Hematopoietic multipotent progenitor cell treated with erythropoietin and hydrocortisone succinate and interleukin-3 and kit ligand, for 6 days (in vitro differentiated cells): Measurements from ENCODE around the gene RBM19.

Experiments
- DNase-seq: peaks from one replicate; pipeline ENCODE4 v3.0.0-alpha.2; 2015

Gene RBM19

DNA sequence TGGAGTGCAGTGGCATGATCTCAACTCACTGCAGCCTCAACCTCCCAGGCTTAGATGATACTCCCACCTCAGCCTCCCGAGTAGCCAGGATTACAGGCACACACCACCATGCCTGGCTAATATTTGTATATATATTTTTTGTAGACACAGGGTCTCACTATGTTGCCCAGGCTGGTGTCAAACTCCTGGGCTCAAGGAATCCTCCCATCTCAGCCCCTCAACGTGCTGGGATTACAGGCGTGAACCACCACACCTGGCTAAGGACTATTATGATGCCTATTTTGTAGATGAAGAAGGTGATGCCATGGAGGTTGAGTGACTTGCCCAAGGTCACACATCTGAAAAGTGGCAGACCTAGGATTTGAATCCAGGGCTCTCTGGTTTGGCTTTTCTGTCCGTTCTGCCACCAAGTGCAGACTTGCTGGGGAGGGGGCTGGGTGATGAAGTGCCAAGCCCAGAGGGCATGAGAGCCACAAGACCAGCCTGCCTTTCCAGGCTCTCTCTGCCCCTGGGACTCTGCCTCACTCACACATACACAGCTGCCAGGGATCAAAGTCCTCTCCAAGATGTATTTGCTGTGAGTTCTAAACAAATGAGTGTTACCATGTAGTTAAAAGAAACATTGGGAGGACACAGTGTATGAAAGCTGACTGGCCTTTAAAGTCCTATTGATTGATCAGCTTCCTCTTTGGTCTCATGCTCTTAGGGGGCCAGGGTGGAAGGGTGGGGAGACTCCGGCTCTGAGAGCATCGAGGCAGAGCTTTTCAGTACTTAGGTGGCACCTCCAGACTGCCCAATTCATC, 21.3 kb upstream of the RBM19 start:
- no peak for DNase-seq

DNA sequence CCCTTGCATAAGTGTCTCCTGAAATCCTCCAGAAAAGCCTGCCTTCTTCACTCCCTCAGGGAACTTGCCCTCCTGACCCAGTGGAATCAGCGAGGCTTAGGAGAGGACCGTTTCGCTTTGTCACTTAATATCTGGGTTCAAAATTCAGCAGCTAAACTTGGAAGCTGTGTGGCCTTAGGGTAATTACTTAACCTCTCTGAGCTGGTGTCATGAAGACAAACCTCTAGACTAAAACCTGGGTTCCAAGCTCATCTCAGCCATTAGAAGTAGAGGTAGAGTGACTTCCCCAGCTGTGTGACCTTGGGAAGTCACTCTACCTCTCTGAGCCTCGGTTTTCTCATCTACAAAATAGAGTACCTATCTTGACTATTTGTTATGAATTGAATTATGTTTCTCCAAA, 18.3 kb upstream of the RBM19 start:
- DNase-seq = no peak

DNA sequence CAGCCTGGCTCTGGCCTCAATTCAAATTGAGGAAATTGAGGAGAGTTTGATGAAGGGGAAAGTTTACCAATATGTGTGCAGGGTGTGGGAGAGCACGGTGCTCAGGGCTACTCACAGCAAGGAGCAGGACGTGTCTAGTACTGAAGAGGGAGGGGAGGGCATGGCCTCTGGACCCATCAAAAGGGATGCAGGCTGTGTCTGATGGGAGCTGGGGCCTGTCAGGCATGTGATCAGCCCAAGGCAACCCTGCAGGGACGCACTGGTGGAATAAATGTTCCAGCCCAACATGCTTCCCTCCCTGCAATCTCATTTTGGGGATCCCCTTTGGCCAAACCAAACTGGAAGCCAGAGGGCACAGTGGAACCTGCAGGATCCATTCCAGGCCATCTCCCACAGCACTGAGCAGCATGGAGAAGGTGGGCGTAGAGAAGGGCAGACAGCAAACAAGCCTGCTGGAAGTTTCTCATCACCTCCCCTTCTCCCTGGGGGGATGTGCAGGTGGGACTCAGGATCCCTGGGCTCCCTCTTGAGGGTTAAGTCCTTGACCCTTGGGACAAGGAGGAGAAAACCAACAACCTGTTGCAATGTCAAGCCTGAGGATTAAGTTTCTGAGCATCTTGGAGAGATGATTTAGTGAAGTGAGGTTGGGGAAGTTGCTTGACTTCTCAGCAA, 17.8 kb upstream of the RBM19 start:
- no peak for DNase-seq

DNA sequence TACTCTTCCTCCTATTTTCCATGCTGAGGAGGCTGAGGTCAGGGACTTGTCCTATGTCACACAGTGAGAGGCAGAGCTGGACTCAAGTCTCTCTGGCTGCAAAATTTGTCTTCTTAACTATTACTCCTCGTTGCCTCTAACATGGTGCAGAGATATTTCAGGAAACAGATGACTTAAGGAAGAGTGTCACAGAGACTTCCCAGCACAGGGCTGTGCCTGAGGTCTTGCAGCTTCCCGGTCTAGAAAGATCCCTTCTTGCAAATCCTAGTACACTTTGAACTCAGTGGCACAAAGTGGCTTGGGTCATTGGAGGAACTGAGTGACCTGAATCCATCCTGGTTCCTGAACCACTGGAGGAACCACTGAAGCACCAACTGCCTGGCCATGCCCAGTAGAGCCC, 17.1 kb upstream of the RBM19 start:
- no peak for DNase-seq

DNA sequence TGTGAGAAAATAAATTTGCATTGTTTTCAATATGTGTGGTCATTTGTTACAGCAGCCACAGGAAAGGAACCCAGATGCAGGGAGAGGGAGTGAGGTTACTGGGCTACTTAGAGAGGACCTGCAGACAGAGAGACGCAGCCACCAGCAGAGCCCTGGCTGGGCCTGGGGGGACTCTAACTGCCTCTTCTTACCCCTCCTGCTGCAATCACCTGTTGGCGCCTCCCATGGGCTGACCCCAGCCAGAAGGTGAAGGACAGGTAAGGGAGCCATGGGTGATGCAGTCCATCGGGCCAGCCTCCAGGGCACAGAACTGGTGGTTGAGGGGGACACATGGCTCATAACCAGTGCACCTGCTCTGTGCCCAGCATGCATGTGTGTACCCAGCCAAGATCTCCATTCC, 15.8 kb upstream of the RBM19 start:
- no peak for DNase-seq

DNA sequence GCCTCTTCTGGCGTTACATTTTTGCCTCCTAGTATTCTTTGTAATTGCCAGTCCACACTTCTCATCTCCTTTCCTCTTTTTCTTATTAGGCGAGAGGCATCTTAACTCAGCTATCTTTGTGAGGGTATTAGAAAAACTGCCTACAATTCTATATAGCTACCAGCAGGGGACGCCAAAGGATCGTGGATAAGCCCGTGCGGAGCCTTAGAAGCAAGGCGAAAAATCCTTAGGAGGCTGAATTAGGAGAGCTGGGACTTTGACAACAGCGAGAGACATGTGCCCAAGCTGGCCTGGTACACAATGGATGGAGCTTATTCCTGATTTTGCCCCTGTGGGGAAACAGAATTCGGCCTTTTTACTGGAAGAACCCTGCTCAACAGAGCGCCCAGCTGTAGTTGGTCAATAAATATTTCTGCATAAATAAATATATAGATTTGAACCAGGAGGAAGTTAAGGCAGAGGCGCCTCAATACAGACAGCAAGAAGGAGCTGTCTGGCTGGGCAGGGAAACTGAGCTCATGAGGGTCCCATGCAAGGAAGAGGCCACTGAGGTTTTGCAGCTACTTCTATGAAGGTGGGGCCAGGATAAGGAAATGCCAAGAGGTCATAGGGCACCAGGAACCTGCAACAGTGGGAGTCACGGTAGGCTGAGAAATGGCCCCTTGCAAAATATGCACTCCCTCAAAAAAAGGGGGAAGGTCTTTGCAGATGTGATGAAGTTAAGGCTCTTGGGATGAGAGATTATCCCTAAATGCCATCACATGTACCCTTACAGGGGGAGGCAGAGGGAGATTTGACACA, 14.6 kb upstream of the RBM19 start:
- peak; percentile 83 for DNase-seq

DNA sequence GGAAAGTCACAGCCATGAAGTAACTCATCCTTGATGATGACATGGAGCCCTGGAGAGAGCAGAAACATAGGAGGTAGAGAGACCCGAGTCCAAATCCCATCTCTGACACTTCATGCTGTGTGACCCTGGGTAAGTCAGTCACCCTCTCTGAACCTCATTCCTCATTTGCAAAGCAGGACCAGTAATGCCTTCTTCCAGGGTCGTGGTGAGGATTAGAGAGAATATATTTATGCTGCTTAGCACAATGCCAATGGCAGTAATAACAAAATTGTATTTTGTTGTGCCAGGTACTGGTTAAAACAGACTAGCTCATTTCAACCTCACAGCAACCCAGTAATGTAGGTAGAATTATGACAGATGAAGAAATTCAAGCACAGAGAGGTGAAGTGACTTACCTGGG, 13.9 kb upstream of the RBM19 start:
- no peak for DNase-seq

DNA sequence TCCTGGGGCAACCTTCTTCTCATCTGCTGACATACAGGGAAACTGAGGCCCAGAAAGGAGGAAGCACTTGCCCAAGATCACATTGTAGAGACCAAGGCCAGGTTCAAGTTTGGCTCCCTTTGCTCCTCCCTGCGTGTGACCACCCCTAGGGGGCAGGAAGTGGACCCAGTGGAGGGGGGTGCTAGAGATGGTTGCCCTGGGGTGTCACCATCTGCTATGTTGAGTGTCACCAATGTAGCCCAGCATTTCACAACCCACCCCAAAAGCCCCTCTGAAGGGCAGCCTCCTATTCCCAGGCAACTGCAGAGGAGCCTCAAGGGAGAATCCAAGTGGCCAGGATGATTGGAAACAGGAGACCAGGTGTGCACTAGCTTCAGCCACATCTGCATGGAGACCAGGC, 12.0 kb upstream of the RBM19 start:
- DNase-seq = no peak

DNA sequence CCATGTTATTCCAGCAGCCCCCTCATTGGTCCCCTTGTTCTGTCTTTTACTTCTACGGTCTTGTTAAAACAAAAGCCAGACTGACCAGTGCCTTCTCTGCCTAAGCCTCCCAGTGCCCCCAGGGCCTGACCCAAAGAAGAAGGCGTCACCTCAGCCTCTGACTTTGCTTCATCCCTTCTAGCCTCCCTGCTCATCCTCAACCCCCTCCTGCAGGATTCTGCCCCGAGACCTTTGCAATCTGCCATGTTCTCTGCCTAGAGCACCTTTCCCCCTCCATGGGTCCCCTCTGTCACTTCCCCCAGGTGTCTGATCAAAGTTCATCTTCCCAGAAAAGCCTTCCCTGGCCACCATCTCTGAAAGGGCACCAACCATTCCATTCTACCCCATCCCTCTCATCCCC, 7.9 kb upstream of the RBM19 start:
- DNase-seq = no peak

DNA sequence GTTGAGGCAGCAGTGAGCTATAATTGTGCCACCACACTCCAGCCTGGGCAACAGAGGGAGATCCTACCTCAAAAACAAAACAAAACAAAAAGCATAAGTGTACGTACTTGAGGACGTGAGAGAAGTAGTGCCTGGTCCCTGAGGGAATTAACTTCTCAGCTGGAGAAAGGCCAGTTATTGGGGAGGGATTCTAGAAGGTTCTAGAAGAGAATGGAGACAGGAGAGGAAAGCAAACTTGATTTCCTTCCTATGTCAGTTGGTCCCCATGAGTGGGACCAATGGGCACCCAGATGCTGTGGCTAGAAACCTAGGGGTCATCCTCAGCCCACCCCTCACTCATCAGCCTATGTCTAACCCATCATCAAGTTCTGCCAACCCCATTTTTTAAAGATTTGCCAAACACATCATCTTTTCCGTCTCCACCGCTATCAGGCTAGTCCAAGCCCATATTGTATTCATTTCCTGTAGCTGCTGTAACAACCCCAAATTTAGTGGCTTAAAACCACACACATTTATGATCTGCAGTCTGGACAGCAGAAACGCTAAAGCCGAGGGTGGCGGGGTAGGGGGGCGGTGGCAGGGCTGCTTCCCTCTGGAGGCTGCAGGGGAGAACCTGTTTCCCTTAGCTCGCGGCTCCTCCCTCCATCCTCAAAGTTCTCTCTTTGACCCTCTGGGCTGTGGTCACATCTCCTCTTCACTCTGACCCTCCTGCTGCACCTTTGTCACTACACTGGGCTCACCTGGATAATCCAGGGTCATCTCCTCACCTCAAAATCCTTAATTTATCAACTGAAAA, 7.2 kb upstream of the RBM19 start:
- peak; percentile 10 for DNase-seq

DNA sequence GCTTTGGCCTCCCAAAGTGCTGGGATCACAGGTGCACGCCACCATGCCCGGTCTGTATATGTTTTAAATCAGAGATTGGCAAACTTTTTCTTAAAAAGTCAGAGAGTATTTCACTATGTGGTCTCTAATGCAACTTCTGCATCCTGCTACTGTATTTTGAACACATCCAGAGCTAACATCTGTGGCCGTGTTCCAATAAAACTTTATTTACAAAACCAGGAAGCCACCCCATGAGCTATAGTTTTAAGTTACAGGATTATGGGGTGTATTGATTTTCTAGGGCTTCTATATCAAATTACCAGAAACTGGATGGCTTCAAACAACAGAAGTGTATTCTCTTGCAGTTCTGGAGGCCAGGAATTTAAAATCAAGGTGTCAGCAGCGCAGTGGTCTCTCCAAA, 5.3 kb upstream of the RBM19 start:
- DNase-seq = no peak

DNA sequence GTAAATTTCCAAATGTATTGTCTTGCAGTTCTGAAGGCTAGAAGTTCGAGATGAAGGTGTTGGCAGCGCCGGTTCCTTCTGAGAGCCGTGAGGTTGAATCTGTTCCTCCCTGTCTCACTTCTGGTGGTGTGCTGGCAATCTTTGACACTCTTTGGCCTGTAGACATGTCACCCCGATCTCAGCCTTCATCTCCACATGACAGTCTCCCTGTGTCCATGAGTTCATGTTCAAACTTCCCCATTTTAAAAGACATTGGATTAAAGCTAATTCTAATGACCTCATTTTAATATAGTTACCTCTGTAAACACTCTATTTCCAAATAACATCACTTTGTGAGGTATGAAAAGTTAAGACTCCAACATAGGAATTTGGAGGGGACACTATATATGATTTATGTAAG, 4.1 kb upstream of the RBM19 start:
- no peak for DNase-seq

DNA sequence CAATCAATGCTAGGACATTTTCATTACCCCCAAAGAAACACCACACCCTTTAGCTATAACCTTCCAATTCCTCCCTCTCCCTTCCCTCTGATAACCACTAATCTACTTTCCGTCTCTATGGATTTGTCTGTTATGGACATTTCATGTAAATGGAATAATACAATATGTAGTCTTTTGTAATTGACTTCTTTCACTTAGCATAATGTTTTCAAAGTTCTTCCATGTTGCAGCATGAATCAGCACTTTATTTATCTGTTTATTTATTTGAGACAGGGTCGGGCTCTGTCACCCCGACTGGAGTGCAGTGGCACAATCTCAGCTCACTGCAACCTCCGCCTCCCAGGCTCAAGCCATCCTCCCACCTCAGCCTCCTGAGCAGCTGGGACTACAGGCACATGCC, 1.2 kb upstream of the RBM19 start:
- peak; percentile 11 for DNase-seq

DNA sequence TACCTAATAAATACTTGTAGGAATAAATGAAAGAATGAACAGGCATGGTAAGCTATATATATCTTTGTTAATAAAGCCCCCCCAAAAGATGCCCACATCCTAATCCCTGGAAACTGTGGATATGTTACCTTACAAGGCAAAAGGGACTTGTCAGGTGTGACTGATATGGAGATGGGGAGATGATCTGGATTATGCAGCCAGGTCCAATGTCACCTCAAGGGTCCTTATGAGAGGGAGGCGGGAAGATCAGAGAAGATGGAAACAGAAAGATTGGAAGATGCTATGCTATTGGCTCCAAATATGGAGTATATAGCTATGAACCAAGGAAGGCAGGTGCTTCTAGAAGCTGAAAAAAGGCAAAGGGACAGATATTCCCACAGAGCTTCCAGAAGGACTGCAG, 3.4 kb downstream of the RBM19 start:
- DNase-seq = no peak

DNA sequence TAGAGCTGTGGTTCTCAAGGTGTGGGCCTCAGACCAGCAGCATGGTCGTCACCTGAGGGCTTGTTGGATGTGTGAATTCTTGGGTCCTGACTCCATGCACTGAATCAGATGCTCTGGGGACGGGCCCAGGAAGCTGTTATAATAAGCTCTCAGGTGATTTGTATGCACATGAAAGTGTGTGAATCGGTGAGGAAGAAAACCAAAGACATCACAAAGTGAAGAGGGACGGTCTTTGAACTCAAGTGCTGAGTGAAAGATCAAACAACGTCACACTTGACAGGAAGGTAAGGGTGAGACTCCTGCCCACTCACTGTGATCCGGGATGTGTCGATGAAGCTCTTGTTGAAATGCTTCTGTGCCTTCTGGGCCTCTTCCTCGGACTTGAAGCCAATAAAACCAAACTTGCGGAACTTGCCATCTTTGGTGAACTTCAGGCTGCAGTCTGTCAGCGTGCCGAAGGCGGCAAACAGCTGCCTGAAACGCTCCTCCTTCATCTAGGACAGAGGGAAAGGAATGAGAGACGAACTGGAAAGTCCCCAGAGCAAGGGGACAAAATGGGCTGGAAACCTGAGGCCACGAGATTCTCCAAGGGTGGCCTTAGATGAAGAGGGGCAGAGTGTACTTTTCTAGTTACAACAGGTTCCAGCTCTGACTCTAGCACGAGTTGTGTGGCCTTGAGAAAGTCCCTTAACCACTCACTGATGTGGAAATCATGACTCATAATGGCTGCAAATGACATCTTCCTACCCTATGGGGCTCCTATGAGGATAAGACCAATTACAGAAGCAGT, 4.0 kb downstream of the RBM19 start:
- DNase-seq = no peak

DNA sequence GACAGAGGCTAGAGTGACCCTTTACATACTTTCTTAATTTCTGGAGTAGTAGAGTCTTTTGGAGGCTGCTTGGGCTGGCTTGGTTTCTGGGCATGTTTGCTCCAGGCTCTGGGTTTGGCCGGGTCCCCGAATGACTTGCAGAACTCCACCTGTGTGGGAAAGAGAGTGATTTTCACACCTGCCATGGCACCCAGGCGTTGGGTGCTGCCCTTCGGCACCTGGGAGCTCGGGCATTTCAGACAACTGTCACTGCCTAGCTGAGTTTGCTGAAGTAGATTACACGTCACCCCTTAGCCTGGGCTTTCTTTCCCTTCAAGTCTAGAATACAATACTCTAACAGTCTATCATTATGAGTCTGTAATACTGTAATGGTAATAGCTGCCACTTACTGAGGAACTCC, 6.1 kb downstream of the RBM19 start:
- no peak for DNase-seq

DNA sequence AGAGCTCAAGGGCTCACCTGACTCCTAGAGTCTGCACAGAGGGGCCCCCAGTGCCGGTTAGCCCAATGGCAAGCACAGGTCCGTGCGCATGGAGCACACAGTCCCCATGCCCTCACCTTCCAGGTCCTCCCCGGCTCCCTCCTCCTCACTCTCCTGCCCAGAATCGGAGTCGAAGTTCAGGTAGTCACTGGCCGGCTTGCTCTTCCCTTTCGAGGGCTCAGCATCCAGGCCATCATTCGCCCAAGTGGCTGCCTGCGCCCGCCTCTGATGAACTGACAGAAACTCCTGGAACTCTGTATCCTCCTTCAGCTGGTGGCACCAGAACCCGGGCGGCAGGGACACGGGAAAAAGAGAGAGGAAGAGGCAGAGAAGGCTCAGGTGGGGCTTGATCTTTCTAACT, 7.0 kb downstream of the RBM19 start:
- no peak for DNase-seq

DNA sequence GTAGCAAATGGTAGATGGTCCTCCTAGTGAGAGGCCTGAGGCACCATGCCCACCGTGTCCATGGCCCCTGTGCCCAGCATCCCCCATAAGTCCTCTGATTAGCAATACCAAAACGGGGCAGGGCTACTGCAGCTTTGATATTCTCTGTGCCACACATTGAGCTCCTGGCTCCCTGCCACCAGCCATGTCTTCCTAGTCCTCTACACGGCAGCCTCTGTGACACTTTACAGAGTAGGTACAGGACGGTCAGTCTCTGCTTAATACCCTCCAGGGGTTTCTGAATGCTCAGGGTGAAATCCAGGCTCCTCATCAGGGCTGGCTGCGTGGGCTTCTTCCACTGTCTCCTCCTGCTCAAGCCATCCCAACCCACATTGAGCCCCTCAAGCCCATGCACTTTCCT, 8.0 kb downstream of the RBM19 start:
- DNase-seq = no peak

DNA sequence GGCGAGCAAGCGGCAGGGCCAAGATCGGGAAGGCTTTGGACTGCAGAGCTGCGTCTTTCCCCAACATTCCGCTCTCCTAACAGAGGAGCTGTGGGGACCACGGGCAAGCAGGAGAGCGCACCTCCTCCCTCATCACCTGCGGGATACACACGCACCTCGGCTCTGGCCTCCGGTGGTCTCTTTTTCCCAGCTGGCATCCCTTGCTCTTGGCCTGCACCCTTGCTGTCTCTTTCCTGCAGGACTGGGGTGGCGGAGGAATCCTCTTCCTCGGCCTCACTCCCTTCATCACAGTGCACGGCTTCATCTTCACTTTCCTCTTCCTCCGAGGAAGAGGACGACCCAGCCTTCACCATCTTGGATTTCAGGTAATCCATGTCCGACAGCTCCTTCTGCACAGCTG, 8.5 kb downstream of the RBM19 start:
- no peak for DNase-seq

DNA sequence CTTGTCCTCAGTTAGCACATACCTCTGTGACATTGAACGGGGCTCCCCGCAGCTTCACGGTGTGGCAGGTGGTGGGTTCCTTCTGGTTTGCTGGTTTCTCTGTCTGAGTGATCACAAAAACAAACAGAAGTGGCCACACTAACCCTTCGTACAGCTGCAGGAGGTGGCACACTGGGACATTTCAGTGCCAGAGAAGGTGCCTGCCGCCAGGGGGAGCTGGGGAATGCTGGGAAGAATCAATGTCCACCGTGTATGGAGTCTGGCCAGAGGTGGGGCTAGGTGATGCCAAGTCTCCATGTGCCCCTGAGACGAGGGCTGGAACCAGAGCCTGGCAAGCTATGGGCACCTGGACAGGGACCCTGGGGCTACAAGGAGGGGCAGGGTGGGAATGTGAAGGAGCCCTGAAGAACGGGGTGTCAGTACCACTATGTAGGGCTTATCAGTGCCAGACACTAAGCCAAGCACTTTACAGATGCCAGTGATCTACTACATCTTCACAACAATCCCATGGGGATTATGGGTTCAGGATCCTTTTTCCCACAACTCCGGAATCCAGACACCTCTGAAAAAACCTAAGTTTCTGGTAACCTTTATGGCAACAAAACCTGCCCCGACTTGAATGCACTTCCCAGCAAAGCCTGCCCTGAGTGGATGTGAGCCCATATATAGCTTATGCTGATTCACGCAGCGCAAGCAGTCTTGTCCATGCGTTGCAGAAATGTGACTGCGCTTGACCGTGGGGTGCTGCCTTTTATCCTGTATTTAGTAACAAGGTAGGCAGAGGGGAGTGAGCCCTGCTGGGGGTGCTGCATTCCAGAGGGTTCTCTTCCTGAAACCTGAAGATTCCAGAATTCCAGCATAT, 10.8 kb downstream of the RBM19 start:
- no peak for DNase-seq

DNA sequence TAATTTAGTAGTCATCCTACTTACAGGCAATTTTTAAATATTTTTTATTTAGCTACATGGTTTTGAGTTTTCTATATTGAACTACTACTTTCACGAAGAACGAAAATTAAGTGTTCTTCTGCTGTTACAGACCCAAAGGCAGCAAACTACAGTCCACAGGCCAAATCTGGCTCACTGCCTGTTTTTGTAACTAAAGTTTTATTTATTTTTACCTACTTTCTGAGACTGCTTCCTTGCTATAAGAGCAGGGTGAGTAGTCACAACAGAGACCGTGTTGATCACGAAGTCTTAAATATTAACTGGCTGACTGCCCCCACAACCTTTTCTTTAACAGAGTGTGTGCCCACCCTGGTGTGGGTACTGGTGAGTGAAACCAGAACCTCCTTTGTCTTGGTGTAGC, 11.6 kb downstream of the RBM19 start:
- no peak for DNase-seq
